Loucy (cell line): ENCODE results near the gene C15orf40.

Experiments used
- EZH2phosphoT487 ChIP-seq: fragments of 200-600 bp; IDR thresholded peaks from 2 replicates; pipeline ENCODE4 v1.6.1; 2018; ENCODE audit warnings: antibody characterized with exemption, mild to moderate bottlenecking, moderate library complexity, borderline replicate concordance
- TF ChIP-seq, protein P1 (sequence below): fragments of 200-600 bp; sonication (generic); conservative IDR thresholded peaks from 2 replicates; pipeline ENCODE4 v1.5.1; 2014; ENCODE audit warnings: mild to moderate bottlenecking, antibody characterized with exemption, low read length

DNA sequence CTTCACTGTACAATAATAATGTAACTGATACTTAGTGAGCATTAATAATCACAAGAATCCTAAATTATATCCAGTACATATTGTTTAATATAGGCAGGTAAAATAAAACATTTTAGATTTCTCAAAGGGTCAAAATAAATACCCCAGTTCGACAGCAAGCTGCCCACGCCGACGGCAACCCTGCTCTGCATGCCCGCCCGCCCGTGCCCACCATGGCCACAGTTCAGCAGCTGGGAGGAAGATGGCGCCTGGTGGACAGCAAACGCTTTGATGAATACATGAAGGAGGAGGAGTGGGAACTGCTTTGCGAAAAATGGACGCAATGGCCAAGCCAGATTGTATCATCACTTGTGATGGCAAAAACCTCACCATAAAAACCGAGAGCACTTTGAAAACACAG lies 32.7 kb upstream of the C15orf40 start:
- TF ChIP-seq, protein P1, sequence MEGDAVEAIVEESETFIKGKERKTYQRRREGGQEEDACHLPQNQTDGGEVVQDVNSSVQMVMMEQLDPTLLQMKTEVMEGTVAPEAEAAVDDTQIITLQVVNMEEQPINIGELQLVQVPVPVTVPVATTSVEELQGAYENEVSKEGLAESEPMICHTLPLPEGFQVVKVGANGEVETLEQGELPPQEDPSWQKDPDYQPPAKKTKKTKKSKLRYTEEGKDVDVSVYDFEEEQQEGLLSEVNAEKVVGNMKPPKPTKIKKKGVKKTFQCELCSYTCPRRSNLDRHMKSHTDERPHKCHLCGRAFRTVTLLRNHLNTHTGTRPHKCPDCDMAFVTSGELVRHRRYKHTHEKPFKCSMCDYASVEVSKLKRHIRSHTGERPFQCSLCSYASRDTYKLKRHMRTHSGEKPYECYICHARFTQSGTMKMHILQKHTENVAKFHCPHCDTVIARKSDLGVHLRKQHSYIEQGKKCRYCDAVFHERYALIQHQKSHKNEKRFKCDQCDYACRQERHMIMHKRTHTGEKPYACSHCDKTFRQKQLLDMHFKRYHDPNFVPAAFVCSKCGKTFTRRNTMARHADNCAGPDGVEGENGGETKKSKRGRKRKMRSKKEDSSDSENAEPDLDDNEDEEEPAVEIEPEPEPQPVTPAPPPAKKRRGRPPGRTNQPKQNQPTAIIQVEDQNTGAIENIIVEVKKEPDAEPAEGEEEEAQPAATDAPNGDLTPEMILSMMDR: no peak
- no peak for TF ChIP-seq EZH2phosphoT487
